HG02678 (cell line): ENCODE data around the gene PPFIA4.

ENCODE experiments used
- ATAC-seq: cut with Tn5 transposase; IDR thresholded peaks from one replicate; pipeline ENCODE4 v1.9.1; 2021; ENCODE audit warnings: mild to moderate bottlenecking, moderate library complexity; ENCODE audit not compliant: unreplicated experiment

The PPFIA4 gene

DNA sequence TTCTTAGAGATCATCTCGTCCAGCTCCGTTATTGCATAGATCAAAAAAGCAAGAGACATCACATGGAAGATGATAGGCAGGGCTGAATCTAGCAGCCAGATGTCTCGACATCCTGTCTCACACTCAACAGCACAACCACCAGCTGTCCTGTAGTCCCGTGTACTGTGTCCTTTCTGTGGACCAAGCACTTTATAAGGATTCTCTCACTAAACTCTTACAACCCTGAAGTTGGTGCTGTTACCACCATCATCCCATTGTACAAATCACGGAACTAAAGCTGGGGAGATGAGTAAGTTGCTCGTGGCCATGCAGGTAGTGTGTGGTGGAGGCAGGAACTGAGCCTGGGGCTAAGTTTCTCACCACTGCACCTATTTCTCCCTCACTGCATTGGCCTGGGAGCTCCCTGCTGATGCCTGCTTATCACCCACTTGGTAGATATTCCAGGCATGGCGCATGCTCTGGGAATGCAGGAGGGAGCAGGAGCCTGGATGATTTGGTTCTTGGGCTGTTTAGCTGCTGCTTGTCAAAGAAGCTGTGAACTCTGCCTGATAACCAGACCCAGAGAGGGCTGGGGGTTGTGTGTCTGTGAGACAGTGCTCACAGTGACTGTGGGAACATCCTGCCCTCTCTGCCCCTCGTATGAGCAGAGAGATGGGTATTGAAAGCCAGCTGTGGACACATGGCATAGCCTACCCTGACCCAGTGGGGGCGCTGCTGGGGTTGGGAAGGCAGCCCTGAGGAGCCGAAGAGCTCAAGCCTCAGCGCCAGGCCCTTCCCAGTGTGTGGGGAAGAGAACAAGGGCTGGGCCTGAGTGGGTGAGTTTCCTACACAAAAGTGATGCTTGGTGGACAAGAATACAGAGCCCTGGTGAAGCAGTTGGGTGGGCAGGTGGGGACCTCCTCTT lies 13.6 kb downstream of the PPFIA4 start:
- ATAC-seq = no peak

DNA sequence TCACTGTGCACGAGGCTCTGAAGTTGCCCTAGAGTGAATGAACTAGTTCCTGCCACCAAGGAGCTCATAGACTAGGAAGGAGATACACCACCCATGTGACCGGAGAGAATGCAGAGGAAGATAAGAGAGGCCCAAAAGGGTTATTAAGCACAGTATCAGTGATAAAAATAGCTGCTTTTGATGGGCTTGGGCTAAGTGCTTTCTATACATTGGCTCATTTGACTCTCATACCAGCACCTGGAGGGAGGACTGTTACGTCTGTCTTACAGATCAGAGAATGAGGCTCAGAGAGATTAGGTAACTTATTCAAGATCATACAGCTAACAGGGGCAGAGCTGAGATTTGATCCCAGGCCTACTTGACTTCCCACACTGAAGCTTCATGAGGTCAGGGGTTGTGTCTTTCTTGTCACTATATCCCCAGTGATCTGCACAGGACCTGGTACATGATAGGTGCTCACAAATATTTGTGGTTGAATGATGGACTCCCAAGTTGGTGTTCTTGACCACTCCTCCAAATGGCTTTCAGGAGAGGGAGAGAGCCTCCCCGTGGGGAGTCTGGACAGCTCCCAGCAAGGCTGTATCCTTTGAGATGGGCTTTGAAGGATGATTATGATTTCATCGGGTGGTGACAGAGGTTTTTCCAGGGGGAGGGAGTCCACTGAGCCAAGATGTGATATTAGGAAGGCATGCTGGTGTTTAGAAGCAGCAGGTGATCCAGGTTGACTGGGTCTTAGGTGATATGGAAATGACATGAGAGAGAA lies 14.4 kb downstream of the PPFIA4 start:
- ATAC-seq = no peak

GRCh38 chr1:203041351-203041932 lies 15.2 kb downstream of the PPFIA4 start:
- no peak for ATAC-seq

DNA sequence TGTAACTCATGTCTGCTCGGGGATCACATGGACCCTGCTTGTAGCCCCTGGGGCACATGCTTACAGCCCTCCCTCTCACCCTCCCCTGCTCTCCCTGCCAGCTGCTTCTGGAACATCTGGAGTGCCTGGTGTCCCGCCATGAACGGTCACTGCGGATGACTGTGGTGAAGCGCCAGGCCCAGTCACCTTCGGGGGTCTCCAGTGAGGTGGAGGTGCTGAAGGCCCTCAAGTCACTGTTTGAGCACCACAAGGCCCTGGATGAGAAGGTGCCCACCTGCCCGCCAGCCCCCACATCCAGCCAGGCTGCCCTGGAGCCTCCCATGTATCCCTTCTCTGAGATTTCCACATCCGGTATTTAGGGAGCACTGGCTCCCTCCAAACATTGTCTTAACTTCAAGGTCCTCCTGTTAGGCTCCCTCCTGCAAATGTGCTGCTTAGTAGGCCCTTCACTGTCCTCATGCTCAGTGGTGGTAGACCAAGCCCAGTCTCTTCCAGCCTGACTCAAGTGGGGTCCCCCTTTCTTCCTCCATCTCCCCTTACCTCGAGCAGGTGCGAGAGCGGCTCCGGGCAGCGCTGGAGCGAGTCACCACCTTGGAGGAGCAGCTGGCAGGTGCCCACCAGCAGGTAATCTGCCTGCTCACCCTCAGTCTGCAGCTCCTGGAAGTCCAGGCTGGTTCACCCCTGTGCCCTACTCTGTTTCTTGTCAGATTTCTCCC lies 17.7 kb downstream of the PPFIA4 start:
- ATAC-seq = no peak

GRCh38 chr1:203044546-203045250 lies 18.4 kb downstream of the PPFIA4 start:
- ATAC-seq = no peak

DNA sequence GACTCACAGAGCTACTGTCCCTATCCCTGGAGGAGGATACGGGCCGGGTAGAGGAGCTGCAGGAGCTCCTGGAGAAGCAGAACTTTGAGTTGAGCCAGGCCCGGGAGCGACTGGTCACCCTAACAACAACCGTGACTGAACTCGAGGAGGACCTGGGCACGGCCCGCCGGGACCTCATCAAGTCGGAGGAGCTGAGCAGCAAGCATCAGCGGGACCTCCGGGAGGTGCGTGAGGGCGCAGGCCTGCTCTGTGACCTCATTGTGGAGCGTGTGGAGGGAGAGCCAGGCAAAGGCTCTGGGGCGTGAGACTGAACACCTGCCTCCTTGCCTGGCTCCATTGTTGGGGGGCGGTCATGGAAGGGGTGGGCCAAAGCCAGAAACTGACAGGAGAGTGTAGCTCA lies 19.0 kb downstream of the PPFIA4 start:
- ATAC-seq = no peak

DNA sequence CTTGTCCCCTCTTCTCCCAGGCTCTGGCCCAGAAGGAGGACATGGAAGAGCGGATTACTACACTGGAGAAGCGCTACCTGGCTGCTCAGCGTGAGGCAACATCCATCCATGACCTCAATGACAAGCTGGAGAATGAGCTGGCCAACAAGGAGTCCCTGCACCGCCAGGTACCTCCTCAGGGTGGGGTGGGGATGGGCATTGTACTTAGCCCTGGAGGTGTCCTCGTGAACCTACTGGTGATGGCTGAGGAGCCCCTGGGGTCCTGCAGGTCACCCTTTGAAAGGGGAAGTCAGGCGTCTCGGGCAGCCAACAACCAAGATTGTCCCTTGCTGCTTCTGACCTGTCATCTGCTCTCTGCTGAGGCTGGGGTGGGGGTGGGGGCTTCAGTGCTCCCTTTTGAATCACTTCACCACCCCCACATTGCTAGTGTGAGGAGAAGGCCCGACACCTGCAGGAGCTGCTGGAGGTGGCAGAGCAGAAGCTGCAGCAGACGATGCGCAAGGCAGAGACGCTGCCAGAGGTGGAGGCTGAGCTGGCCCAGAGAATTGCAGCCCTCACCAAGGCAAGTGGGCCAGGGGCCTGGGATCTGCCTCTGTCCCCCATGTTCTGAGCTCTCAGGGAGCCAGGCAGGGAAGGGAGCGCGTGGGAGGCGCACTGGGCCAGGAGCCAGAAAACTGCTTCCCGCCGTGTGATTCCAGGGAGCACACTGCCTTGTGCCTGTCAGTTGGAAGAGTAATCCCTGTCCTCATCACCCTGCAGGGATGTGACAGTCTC lies 19.7 kb downstream of the PPFIA4 start:
- ATAC-seq = no peak

GRCh38 chr1:203046984-203047630 lies 20.8 kb downstream of the PPFIA4 start:
- no peak for ATAC-seq

DNA sequence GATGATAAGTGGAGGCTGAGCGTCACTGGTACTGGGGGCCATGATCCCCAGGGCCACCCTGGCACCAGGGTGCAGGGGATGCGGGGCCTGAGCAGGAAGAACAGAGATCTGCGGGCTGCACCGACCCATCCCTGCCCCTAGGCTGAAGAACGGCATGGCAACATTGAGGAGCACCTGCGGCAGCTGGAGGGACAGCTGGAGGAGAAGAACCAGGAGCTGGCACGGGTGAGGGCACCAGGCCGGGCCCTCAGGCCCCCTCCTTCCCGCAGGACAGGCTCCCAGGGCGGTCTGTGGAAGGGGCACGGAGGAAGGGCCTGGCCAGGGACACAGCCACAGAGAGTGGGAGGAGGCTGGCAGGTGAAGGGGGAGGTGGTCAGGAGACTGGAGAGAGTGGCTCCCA lies 21.8 kb downstream of the PPFIA4 start:
- no peak for ATAC-seq

DNA sequence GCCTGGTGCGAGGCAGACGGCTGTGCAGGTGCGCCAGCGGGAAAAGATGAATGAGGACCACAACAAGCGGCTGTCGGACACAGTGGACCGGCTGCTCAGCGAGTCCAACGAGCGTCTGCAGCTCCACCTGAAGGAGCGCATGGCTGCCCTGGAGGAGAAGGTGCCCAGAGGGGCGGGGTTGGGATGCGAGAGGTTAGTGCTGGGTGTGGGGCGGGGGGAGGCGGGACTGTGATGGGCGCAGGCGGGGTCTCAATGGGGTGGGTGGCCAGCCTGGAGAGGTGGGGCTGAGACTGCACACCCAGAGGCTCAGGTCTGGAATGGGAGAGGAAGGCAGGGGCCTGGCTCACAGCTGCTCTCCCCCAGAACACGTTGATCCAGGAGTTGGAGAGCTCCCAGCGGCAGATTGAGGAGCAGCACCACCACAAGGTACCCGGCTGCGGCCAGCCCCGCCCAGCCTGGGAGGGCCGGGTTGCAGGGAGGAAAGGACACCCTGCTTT lies 22.3 kb downstream of the PPFIA4 start:
- no peak for ATAC-seq

- ATAC-seq = no peak
Measured at GRCh38 chr1:203049077-203049476, 22.8 kb downstream of the PPFIA4 start.

DNA sequence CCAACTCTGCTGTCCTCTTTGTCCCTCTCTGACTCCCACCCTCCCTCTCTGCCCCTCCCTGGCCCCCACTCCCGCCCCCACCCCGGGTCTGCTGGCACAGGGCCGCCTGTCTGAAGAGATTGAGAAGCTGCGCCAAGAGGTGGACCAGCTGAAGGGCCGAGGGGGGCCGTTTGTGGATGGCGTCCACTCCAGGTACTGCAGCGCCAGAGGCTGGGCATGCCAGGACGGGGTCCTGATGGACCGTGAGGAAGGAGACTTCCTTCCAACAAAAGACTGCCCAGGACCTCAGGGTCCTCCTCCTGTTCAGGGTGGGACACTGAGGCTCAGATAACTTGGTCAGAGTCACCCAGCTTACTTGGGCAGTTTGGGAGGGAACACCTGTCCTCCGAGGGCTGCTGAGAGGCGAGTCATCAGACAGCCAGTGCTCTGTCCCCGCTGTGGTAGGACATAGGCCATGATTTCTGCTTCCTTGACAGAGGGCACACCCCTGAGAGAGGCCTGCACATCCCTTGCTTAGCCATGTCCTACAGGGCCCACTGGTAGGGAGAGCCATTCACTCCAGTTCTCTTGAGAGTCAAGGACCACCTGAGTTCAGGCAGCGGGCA lies 23.4 kb downstream of the PPFIA4 start:
- ATAC-seq = no peak

DNA sequence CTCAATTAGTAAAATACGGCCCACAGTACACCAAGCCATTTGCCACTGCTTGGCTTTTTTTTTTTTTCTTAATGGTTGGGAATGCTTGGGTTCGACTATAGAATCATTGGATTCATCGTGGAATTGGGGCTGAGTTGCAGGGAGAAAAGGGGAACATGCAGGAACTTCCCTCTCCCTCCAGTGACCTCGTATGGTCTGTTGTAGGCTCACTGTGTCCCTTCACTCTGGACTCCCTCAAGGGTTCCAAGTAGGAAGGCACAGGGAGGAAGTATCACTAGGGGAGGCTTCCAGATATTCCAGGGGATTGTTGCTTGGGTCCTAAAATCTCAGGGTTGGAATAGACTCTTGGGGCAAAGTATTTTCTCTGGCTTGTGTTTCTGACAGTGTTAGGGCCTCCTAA lies 24.5 kb downstream of the PPFIA4 start:
- ATAC-seq = no peak

- no peak for ATAC-seq
Measured at GRCh38 chr1:203051841-203052324, 25.6 kb downstream of the PPFIA4 start.

- ATAC-seq = no peak
Measured at GRCh38 chr1:203052601-203053000, 26.3 kb downstream of the PPFIA4 start.

DNA sequence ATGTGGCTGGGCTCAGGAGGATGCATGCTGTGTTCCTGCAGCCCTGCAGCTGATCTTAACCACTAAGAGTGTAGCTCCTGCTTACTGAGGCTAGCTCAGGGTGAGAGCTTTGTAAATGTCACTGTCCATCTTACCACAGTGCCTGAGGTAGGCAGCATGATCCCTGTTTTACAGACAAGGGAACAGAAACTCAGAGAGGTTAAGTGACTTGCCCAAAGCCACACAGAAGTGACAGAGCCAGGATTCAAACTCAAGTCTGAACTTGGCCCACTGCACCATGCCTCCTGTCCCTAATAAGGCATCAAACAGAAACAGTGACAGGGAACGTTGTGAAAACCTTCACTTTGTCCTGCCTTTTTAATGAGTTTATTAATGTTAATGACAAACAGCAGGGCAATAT lies 27.9 kb downstream of the PPFIA4 start:
- ATAC-seq = no peak

DNA sequence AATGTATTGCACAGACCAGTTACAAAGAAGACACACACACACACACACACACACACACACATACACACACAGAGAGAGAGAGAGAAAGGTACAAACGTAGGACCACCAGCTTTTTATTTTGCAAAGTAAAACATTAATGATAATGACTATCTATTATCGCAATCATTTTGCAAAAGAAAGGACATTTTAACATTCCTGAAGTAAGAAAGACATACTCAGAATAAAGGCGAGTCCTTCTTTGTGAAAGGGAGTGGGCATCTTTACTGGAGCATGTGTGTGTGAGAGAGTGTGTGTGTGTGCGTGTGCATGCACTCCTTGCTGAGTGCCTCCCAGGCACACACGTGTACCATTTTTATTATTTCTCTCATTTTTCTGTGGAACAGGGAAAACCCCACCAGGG lies 28.4 kb downstream of the PPFIA4 start:
- no peak for ATAC-seq

- ATAC-seq = no peak
Measured at GRCh38 chr1:203055161-203055799, 29.0 kb downstream of the PPFIA4 start.
